HG03196 (cell line): Measurements from ENCODE around the gene MTNR1B.

Experiments
- ATAC-seq: cut with Tn5 transposase; IDR thresholded peaks from one replicate; pipeline ENCODE4 v1.9.1; 2021; ENCODE audit not compliant: unreplicated experiment

Gene MTNR1B

DNA sequence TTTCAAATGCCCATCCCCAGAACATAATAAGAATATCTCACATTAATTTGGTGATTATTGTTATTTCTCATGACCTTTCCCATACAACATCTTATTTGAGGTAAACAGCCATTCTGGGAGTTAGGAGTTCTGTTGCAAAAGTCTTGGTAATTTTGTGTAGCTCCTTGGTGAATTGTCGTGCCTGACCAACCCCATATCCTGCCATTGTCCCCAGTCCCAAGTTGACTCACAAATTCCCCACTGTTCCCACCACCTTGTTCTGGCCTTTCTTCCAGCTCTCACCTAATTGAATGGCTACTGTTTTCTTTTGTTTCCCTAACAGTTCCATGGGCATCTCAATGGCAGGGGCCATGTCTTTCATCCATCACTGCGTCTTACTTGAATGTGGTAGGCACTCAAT, 8.0 kb downstream of the MTNR1B start:
- no peak for ATAC-seq

DNA sequence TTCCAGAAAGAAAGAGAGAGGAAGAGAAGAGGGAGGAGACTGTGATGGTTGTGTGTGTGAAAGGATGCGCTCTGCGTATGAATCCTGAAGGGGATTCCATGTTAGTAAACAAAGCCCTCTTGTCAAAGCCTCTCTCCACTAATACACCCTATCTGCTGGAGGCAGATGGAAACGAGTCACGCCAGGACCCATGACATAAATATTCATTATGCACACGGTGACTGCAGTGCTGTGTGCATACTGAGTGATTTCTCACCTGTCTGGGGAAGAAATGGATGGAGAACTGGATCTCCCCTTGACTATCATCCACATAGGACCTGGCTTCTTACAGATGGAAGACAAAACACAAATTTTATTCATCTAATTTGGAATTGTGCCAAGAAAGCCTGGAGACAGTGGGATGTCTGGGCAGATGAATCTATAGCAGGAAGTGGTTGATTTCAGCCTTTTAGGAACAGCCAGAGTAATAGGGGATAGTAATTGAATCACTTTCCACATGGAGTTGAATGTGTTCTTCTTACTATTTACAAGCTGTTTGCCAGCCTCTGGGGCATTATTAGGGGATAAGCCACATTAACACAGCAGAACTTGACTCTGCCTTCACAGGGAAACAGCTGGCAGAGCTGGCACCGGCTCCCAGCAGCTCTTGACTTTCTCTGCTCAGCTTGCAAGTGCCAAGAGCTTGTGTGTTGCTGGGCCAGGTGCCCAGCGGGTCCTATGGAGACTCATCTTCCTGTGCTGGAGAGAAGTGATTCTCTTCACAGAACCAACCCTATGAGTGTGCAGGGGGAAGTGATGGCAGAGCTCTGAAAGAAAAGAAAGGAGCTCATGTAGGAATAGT, 9.0 kb downstream of the MTNR1B start:
- no peak for ATAC-seq

DNA sequence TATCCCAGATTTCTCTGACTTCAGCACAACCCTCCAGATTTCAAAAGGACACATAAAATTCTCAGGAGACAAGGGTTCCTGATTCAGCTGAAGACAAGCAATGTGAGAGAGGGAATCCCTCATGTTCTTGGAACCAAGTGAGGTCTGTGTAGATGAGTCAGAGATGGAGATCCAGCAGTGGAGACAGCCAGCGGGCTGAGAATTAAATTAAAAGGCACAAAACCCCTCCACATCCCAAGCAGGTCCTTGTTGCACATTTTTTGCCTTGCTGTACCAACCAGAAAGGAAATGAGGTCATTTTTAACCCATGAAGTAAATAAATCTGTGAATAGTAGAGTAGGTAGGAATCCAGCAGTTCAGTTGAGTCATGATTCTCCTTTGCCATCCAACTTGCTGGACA, 9.7 kb downstream of the MTNR1B start:
- no peak for ATAC-seq

DNA sequence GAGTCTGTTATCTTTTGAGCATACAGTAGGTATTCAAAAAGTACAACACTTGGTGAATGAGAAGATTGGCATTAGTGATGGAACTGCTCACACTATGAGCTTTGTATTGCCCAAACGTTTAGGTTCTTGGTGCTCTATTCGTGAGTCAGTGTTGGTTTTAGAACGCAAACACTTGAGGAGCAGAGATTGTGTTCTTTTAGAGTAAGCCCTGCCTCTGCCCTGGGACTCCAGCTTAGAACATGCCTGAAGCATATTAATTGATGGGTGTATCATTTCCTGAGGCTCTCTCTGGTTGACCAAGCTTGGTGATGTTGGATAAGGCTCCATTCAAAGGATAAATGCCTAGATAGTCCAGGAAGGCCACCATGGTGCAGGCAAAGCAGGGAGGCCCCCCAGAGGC, 10.9 kb downstream of the MTNR1B start:
- ATAC-seq: no peak

GRCh38 chr11:92981508-92982043, 12.1 kb downstream of the MTNR1B start:
- no peak for ATAC-seq

DNA sequence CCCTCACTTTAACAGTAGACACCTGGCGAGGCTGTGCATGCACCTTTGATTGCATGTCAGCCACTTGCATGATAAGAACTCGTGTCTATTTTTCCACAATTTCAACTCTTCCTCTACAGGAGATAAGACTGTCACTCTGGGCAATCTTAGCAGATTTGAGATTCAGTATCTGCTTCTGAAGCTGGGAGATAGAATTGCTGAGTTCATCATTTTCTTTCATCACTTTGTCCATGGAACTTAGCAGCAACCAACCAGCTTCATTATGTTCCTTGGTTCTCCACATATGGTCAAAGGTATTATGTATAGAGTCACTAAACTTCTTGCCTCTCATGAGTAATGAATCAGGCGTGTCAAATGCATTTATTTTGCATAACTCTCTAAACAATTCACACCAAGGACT, 17.1 kb downstream of the MTNR1B start:
- no peak for ATAC-seq

DNA sequence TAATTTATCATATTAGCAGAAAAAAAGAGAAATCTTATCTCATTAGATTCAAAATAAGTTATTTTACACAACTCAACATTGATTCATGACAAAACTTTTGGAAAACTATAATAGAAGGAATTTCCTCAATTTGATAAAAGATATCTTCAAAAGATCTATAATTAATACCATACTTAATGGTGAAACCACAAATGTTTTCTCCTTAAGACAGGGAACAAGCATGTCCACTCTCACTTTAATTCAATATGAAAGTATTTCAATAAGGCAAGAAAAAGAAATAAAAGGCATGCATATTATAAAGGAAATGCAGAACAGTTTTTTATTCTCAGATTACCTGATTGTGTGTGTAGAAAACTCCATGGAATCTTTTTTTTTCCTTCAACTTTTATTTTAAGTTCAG, 23.6 kb downstream of the MTNR1B start:
- no peak for ATAC-seq

DNA sequence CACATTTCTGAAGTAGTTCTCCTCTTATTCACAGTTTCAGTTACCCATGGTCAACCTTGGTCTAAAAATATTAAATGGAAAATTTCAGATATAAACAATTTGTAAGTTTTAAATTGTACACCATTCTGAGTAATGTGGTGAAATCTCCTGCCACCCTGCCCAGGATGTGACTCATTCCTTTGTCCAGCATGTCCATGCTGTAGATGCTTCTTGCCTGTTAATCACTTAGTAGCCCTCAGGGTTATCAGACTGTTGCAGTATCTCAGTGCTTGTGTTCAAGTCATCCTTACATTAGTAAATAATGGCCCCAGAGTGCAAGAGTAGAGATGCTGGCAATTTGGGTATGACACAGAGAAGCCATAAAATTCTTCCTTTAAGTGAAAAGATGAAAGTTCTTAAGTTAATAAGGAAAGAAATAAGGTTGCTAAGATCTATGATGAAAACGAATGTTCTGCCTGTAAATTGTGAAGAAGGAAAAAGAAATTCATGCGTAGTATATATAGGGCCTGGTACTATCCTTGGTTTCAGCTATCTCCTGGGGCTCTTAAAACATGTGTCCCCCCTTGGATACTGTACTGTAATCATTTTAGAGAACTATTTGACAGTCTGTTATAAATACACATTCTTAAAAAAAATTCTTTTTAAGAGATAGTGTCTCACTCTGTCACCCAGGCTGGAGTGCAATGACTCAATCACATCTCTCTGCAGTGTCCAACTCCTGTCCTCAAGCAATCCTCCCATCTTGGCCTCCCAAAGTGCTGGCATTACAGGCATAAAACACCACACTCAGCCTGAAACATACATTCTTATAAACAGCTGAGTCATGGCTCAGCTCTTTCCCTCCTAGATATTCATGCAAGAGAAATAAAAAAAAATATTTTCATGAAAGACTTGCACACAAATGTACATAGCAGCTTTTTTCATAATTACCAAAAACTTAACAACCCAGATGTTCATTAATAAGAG, 31.3 kb downstream of the MTNR1B start:
- ATAC-seq: no peak

DNA sequence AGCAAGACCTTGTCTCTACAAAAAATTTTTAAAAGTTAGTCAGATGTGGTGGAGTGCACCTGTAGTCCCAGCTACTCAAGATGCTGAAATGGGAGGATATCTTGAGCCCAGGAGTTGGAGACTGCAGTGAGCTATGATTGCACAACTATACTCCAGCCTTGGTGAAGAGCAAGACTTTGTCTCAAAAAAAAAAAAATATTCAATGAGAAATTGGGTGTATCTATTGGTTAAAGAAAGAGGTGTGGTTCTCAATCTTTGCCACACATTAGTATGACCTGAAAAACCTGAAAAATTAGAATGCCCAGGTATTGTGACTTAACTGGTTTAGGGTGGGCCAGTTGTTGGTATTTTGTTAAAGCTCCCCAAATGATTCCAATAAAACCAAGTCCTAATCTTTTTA, 32.4 kb downstream of the MTNR1B start:
- ATAC-seq: no peak

- ATAC-seq: no peak
Measured at GRCh38 chr11:93002380-93002779, 32.9 kb downstream of the MTNR1B start.

DNA sequence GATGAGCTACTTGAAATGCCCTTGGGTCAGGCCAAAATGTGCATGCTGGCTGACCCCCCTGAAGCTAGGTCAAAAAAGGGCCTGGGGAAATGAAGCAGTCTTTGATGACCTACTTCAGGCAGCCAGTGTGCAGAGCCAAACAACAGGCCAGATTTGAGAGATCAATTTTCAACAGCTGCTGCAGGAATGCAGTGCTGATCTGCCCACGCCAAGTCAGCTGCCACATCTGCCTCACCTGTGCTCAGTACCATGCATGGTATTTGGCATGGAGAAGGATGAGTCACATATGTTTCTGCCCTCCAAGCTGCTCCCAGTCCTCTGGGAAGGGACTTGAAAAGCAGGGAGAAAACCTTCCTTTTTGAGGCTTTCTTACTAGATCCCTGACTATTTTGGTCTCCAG, 35.8 kb downstream of the MTNR1B start:
- ATAC-seq: no peak

DNA sequence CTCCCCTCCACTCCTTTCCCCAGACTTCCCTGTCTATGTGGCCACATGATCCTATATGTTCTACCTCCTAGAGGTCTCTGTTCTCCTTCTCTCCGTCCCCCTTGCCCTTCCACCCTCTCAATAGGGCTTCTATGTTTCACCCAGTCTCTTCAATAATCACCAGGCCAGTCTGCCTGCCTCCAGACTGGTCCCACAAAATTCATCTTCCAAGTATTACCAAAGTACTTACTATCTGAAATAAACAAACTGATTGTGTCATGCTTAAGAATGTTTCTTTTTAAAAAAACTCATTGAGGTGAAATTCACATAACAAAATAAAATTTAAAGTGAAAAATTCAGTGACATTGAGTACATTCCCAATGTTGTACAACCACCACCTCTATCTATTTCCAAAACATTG, 44.2 kb downstream of the MTNR1B start:
- ATAC-seq: no peak

DNA sequence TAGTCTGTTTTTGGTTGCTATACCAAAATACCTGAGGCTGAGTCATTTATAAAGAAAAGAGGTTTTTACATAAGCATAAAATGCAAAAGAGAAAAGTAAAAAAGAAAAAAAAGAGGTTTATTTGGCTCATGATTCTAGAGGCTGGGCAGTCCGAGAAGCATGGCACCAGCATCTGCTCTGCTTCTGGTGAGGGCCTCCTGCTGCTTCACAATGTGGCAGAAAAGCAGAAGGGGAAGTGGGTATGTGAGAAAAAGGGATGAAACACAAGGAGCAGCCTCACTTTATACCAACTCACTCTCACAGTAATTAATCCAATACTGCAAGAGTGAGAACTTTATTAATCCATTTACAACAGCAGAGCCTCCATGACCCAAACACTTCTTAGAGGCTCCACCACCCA, 47.1 kb downstream of the MTNR1B start:
- ATAC-seq: no peak

DNA sequence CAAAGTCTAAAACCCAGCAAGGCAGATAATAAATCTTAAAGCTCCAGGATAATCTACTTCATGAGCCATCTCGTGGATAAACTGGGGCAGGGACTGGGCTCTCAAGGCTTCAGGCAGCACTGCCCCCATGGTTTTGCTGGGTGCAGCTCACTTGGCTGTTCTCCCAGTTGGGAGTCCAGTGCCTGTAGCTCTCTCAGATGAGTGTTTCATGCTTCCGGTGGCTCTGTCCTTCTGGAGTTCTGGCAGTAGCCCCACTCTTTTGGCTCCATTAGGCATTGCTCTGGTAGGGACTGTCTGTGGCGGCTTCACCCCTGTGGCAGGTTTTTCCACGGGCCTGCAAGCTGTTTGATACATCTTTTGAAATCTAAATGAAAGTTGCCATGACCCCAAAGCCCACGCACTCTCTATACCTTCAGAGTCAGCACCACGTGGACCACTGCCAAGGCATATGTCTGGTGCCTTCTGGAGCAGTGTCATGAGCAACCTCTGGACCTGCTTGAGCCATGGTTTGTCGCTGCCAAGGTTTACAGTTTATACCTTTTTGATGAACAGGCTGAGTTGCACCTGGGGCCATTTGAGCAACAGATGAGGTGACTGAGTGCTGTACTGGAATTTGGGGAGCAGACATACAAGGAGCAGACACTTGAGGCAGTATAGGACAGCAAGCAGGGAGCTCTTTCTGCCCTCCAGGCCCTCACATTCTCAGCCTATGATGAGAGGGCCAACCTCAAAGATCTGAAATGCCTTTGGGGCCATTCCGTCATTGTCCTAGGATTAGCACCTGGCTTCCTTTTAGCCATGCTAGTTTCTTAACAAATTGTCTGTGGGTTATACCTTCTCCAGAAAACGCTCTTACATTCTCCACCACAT, 48.6 kb downstream of the MTNR1B start:
- ATAC-seq: no peak

DNA sequence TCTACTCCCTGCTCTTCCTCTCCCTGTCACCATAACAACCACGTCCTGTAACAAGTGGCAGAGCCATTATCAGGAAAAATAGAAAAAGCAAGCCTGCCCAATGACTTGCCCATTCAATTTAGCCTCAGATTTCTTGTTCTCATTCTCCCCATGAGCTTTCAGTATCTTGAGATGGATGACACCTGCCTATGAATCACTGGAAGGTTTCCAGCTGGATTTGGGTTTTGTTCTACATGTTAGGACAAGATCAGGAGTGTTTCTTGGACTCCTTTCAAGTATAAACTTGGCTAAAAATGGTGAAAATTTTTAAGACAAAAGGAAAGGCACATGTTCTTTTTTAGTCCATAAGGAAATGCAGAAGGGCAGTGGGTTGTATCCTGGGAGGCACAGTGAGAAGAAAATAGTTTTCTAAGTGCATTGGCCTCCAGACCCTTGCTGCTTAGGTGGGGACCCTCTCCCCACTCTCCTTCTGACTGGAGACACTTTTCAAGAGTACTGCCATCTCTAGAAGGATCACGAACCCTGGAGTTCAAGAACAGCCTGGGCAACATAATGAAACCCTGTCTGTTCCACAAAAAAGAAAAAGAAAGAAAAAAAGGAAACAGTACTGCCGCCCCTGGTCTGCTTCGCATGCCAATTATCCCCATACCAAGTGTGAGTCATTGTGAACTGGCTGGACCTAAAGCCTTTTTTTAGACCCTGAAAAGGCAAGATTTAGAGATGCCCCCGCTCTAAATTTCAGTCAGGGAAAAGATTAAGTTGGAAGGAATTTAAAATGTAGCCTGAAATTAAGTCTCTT, 51.0 kb downstream of the MTNR1B start:
- no peak for ATAC-seq

GRCh38 chr11:93024369-93024768, 54.9 kb downstream of the MTNR1B start:
- no peak for ATAC-seq

- ATAC-seq: no peak
Measured at GRCh38 chr11:93025558-93026255, 56.3 kb downstream of the MTNR1B start.

DNA sequence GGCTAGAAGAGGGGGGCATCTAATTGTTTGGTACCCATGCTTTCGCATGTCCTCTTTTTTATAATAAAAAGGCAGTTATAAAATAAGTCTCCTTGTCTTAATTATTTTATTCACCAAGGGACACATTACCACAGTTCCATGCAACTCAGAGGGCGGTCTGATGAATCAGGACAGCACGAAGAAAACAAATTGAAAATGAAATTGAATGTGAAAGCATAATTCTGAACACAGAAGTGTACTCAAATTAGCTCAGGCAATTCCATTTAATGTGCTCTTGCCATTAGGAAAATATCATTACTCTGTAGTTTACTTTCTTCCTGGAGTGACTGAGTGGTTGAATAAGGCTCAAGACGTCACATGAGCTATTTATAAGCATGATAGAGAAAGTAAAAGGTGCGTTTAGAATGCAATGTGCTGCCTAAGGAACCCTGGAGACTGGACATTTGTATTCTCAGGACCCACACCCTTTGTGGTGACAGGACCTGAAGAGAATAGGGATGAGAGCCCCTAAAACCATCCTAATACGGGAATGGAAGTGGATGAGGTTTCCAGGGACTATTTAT, 59.6 kb downstream of the MTNR1B start:
- no peak for ATAC-seq

DNA sequence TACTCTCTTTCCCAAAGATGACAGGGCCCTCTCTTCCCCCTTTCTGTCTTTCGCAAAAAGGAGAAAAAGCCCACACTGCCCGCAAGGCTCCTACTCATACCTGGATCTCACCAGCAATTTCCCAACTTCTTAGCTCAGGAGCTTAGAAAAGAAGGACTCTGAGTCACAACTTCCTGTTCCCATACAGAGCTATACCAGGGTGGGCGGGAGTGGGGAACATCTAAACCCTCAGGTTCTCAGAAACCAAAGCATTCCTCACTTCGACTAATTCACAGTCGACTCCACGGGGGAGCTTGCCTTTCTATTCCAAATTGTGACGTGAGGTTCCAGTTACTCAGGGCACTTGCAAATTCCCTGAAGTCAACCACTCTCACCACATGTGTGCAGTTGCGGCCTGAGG, 61.9 kb downstream of the MTNR1B start:
- no peak for ATAC-seq
